Neural cell (in vitro differentiated cells): ENCODE measurements around the gene CDK5RAP2. TPM values are rescaled to one million over a fixed set of nuclear protein-coding genes. Genes with fewer than 3 reads are reported as not detected.

Experiments
- H2AFZ ChIP-seq: fragments of 200-600, 300-800 bp; sonication (generic), shearing (Covaris generic); 2 replicates; pipeline ENCODE4 v1.6.0; 2014; ENCODE audit warnings: low read depth, mild to moderate bottlenecking, antibody characterized with exemption, low read length, moderate library complexity
- H3F3A ChIP-seq: fragments of 200-600 bp; shearing (Covaris generic); 2 replicates; pipeline ENCODE4 v1.6.1; 2016; ENCODE audit warnings: mild to moderate bottlenecking, moderate library complexity, mixed read lengths, antibody characterized with exemption, low read length; ENCODE audit not compliant: insufficient read depth, poor library complexity, severe bottlenecking
- H3K27ac ChIP-seq: fragments of 200-600, 300-800 bp; sonication (generic), shearing (Covaris generic); 2 replicates; pipeline ENCODE4 v1.5.1; 2014; ENCODE audit warnings: mild to moderate bottlenecking, low read length, moderate library complexity
- H3K27me3 ChIP-seq: fragments of 300-800, 200-600 bp; sonication (generic), shearing (Covaris generic); 2 replicates; pipeline ENCODE4 v1.6.0; 2014; ENCODE audit warnings: mild to moderate bottlenecking, low read depth, low read length, moderate library complexity; ENCODE audit not compliant: insufficient read depth
- H3K36me3 ChIP-seq: fragments of 300-800, 200-600 bp; sonication (generic), shearing (Covaris generic); 2 replicates; pipeline ENCODE4 v1.5.1; 2014; ENCODE audit warnings: mild to moderate bottlenecking, antibody characterized with exemption, low read length, moderate library complexity; ENCODE audit not compliant: insufficient read depth
- H3K4me2 ChIP-seq: fragments of 300-800, 200-600 bp; sonication (generic), shearing (Covaris generic); 2 replicates; pipeline ENCODE4 v1.6.0; 2014; ENCODE audit warnings: mild to moderate bottlenecking, low read length
- H3K4me3 ChIP-seq: fragments of 300-800, 200-600 bp; sonication (generic), shearing (Covaris generic); 2 replicates; pipeline ENCODE4 v1.5.1; 2014; ENCODE audit warnings: mild to moderate bottlenecking, low read length, moderate library complexity
- H3K79me2 ChIP-seq: fragments of 200-600 bp; shearing (Covaris generic); replicated peaks from 2 replicates; pipeline ENCODE4 v1.6.0; 2014; ENCODE audit warnings: mild to moderate bottlenecking, low read length, moderate library complexity; ENCODE audit not compliant: insufficient read depth
- H3K9ac ChIP-seq: fragments of 300-800, 200-600 bp; sonication (generic), shearing (Covaris generic); 2 replicates; pipeline ENCODE4 v1.6.1; 2016; ENCODE audit warnings: mild to moderate bottlenecking, low read length, mixed read lengths
- H3K9me2 ChIP-seq: fragments of 200-600 bp; shearing (Covaris generic); 2 replicates; pipeline ENCODE4 v1.6.1; 2016; ENCODE audit warnings: mild to moderate bottlenecking, low read length, mixed read lengths; ENCODE audit not compliant: insufficient read depth
- H3K9me3 ChIP-seq: fragments of 200-600, 300-800 bp; sonication (generic), shearing (Covaris generic); 2 replicates; pipeline ENCODE4 v1.6.1; 2016; ENCODE audit warnings: mild to moderate bottlenecking, mixed run types, low read length, moderate library complexity, mixed read lengths
- H4K20me1 ChIP-seq: fragments of 200-600 bp; shearing (Covaris generic); 2 replicates; pipeline ENCODE4 v1.6.1; 2016; ENCODE audit warnings: mild to moderate bottlenecking, mixed run types; ENCODE audit not compliant: insufficient read depth
- EP300 ChIP-seq: fragments of 450-650 bp; conservative IDR thresholded peaks from 2 replicates; pipeline ENCODE4 v1.6.1; 2014; ENCODE audit warnings: antibody characterized with exemption, mild to moderate bottlenecking, moderate library complexity; ENCODE audit not compliant: poor library complexity, severe bottlenecking
- EZH2 ChIP-seq: fragments of 200-600, 300-800 bp; shearing (Covaris generic), sonication (generic); IDR thresholded peaks from 2 replicates; pipeline ENCODE4 v1.6.1; 2014; ENCODE audit warnings: antibody characterized with exemption, low read length, borderline replicate concordance, mild to moderate bottlenecking; ENCODE audit not compliant: insufficient read depth, poor library complexity, severe bottlenecking
- MXI1 ChIP-seq: fragments of 450-650 bp; conservative IDR thresholded peaks from 2 replicates; pipeline ENCODE4 v1.6.1; 2014; ENCODE audit warnings: antibody characterized with exemption, mild to moderate bottlenecking; ENCODE audit not compliant: poor library complexity, severe bottlenecking
- POLR2AphosphoS5 ChIP-seq: IDR thresholded peaks from 2 replicates; pipeline ENCODE4 v1.6.1; 2012
- RAD21 ChIP-seq: fragments of 450-650 bp; conservative IDR thresholded peaks from 2 replicates; pipeline ENCODE4 v1.6.1; 2014; ENCODE audit warnings: antibody characterized with exemption, mild to moderate bottlenecking, moderate library complexity
- SMC3 ChIP-seq: fragments of 450-650 bp; conservative IDR thresholded peaks from 2 replicates; pipeline ENCODE4 v1.6.1; 2014; ENCODE audit warnings: antibody characterized with exemption, mild to moderate bottlenecking, moderate library complexity; ENCODE audit not compliant: poor library complexity
- TAF1 ChIP-seq: IDR thresholded peaks from 2 replicates; pipeline ENCODE4 v1.6.1; 2012; ENCODE audit warnings: low read depth
- polyA plus RNA-seq: library from polyadenylated mRNA; depleted of rRNA; stranded (reverse); fragments of >200 nt; gene quantifications from 2 replicates; pipeline ENCODE4 v1.2.3, GENCODE V29; 2014
- TF ChIP-seq, protein P1 (sequence below): fragments of 450-650 bp; IDR thresholded peaks from 2 replicates; pipeline ENCODE4 v1.5.1; 2014; ENCODE audit warnings: antibody characterized with exemption, mild to moderate bottlenecking, moderate library complexity; ENCODE audit not compliant: poor library complexity, severe bottlenecking
- TF ChIP-seq, protein P2 (sequence below): IDR thresholded peaks from 2 replicates; pipeline ENCODE4 v1.6.1; 2012; ENCODE audit warnings: borderline replicate concordance

Gene CDK5RAP2
- polyA plus RNA-seq, 1 donor from 2014 or later: 43.3 TPM

DNA sequence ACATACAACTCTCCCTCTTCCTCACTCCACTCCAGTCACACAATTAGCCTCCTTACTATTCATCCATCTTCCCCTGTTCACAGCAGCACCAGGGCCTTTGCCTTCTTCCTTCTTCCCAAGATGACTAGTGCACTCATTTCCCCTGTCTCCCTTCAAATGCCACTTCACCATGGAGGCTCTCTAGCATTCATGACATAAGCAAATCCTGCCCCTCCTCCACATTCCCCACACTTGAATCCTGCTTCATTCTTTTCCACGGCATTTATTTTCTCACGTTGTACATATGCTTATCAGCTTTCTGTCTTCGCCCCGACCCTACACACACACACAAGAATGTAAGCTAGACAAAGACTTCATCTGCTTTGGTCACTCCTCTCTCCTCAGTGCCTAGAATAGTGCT is 133.3 kb downstream of the CDK5RAP2 start:
- Histone ChIP-seq H2AFZ (no peak overlapping the region), H3K36me3 (no peaks in the 10 kb centered on the region), H3K4me2 (no peak overlapping the region), H3K79me2 (no peaks in the 10 kb centered on the region), H3K4me3 (no peak overlapping the region), H3K27me3 (no peaks in the 10 kb centered on the region), H3K9ac (no peak overlapping the region), H3K9me2 (no peaks in the 10 kb centered on the region), H3K27ac (no peak overlapping the region), H3F3A (no peaks in the 10 kb centered on the region), H3K9me3 (no peaks in the 10 kb centered on the region), H4K20me1 (no peaks in the 10 kb centered on the region)
- TF ChIP-seq EP300 (no peak), RAD21 (no peak), SMC3 (no peak), POLR2AphosphoS5 (no peak), EZH2 (no peak), MXI1 (no peak), TAF1 (no peak)
- TF ChIP-seq, protein P1, sequence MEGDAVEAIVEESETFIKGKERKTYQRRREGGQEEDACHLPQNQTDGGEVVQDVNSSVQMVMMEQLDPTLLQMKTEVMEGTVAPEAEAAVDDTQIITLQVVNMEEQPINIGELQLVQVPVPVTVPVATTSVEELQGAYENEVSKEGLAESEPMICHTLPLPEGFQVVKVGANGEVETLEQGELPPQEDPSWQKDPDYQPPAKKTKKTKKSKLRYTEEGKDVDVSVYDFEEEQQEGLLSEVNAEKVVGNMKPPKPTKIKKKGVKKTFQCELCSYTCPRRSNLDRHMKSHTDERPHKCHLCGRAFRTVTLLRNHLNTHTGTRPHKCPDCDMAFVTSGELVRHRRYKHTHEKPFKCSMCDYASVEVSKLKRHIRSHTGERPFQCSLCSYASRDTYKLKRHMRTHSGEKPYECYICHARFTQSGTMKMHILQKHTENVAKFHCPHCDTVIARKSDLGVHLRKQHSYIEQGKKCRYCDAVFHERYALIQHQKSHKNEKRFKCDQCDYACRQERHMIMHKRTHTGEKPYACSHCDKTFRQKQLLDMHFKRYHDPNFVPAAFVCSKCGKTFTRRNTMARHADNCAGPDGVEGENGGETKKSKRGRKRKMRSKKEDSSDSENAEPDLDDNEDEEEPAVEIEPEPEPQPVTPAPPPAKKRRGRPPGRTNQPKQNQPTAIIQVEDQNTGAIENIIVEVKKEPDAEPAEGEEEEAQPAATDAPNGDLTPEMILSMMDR: no peak
- TF ChIP-seq, protein P2, sequence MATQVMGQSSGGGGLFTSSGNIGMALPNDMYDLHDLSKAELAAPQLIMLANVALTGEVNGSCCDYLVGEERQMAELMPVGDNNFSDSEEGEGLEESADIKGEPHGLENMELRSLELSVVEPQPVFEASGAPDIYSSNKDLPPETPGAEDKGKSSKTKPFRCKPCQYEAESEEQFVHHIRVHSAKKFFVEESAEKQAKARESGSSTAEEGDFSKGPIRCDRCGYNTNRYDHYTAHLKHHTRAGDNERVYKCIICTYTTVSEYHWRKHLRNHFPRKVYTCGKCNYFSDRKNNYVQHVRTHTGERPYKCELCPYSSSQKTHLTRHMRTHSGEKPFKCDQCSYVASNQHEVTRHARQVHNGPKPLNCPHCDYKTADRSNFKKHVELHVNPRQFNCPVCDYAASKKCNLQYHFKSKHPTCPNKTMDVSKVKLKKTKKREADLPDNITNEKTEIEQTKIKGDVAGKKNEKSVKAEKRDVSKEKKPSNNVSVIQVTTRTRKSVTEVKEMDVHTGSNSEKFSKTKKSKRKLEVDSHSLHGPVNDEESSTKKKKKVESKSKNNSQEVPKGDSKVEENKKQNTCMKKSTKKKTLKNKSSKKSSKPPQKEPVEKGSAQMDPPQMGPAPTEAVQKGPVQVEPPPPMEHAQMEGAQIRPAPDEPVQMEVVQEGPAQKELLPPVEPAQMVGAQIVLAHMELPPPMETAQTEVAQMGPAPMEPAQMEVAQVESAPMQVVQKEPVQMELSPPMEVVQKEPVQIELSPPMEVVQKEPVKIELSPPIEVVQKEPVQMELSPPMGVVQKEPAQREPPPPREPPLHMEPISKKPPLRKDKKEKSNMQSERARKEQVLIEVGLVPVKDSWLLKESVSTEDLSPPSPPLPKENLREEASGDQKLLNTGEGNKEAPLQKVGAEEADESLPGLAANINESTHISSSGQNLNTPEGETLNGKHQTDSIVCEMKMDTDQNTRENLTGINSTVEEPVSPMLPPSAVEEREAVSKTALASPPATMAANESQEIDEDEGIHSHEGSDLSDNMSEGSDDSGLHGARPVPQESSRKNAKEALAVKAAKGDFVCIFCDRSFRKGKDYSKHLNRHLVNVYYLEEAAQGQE: no peak

DNA sequence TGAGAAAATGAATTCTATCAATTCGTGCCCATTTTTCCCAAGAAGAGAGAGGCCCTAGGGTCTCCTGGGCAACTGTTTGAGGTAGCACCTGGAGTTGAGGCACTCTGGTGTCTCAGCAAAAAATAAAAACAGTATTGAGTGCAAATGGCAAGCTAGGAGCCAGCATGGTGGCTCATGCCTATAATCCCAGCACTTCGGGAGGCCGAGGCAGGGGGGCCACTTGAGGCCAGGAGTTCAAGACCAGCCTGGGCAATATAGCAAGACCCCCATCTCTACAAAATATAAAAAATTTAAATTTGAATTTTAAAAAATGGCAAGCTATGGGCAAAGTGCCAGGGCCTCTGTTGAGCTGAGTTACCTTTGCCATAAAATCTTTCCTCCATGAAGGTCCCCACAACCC is 136.0 kb downstream of the CDK5RAP2 start:
- TF ChIP-seq MXI1 (no peak), POLR2AphosphoS5 (no peak), SMC3 (no peak)
- Histone ChIP-seq H3K79me2 (no peaks in the 10 kb centered on the region), H3K9me2 (no peaks in the 10 kb centered on the region), H3K4me3 (no peak overlapping the region), H3K4me2 (no peak overlapping the region), H3K27me3 (no peaks in the 10 kb centered on the region), H3K9ac (no peak overlapping the region), H3K36me3 (no peaks in the 10 kb centered on the region), H2AFZ (no peak overlapping the region), H3F3A (no peaks in the 10 kb centered on the region), H3K9me3 (no peaks in the 10 kb centered on the region), H3K27ac (no peak overlapping the region), H4K20me1 (no peaks in the 10 kb centered on the region)

DNA sequence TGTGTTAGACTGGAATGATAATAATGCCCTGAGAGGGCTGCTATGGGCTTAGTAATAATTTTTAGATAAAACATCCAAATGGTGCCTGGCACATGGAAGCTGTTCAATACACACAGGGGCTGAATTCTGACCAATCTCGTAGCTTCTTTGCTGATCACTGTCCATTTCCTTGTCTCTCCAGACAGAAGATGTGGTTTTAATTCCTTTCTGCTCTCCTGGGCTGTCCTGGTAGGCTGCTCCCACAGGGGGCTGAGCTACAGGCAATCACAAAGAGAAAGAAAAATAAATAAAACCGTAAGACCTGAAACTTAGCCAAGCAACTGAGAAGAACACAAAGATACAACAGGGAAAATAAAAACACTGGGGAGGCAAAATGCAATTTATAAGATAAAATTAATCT is 136.5 kb downstream of the CDK5RAP2 start:
- no peak overlapping the region for H3K4me3 ChIP-seq
- H4K20me1 ChIP-seq: no peaks in the 10 kb centered on the region
- no peak overlapping the region for H3K27ac ChIP-seq
- H3K4me2 ChIP-seq: no peak overlapping the region
- no peaks in the 10 kb centered on the region for H3F3A ChIP-seq
- no peak overlapping the region for H2AFZ ChIP-seq
- no peak overlapping the region for H3K9ac ChIP-seq
- no peaks in the 10 kb centered on the region for H3K36me3 ChIP-seq
- no peaks in the 10 kb centered on the region for H3K9me3 ChIP-seq
- H3K9me2 ChIP-seq: no peaks in the 10 kb centered on the region
- H3K79me2 ChIP-seq: no peaks in the 10 kb centered on the region
- H3K27me3 ChIP-seq: no peaks in the 10 kb centered on the region
- TF ChIP-seq EZH2 (no peak), TAF1 (no peak), MXI1 (no peak), SMC3 (no peak)
